Stimulated activated memory B cell treated with anti-CD40 and anti-IgM and Interleukin-4, amounts not matched to agents 10 μg/mL and 1 μg/mL and 100 μg/mL, for 72 hours (primary cell): Measurements from ENCODE around the gene NSRP1.
"Not testable (repeated sequence)": the region's sequence is repeated elsewhere in the genome, so short reads cannot be mapped to it uniquely, and the experiment has no call there.

Source experiments
- ATAC-seq: fragments of 150-1000 bp; cut with Tn5 transposase; 2 replicates; pipeline ENCODE4 v1.10.0; 2021
- H3K27ac Mint-ChIP-seq: one replicate; pipeline ENCODE4 v1.8.0; 2022; ENCODE audit warnings: mild to moderate bottlenecking, mixed read lengths
- H3K27me3 Mint-ChIP-seq: one replicate; pipeline ENCODE4 v1.8.0; 2022; ENCODE audit warnings: mixed read lengths
- H3K36me3 Mint-ChIP-seq: one replicate; pipeline ENCODE4 v1.8.0; 2022; ENCODE audit warnings: mixed read lengths
- H3K4me1 Mint-ChIP-seq: one replicate; pipeline ENCODE4 v1.8.0; 2022; ENCODE audit warnings: mixed read lengths
- H3K4me3 Mint-ChIP-seq: one replicate; pipeline ENCODE4 v1.8.0; 2022; ENCODE audit warnings: mild to moderate bottlenecking, moderate library complexity, mixed read lengths
- H3K9me3 Mint-ChIP-seq: one replicate; pipeline ENCODE4 v1.8.0; 2022; ENCODE audit warnings: mixed read lengths

The NSRP1 gene

GRCh38 chr17:30116661-30117551 is at the start of gene NSRP1:
Gene NSRP1, plus strand, starts transcription at chr17:30116816. Its CDS starts 28 bp downstream, at chr17:30116844.
- Mint-ChIP-seq H3K27me3 (no peaks in the 10 kb centered on the region), H3K36me3 (peaks cover 26% of the 10 kb centered on the region), H3K9me3 (no peaks in the 10 kb centered on the region), H3K27ac (peak within 1 kb of the TSS; percentile 96), H3K4me3 (peak within 1 kb of the TSS; percentile 89), H3K4me1 (peaks cover 36% of the 10 kb centered on the region)
- peak; percentile 96 for ATAC-seq

- Mint-ChIP-seq H3K27me3 (peaks cover 30% of the 10 kb centered on the region), H3K4me1 (no peaks in the 10 kb centered on the region), H3K27ac (no peak overlapping the region)
Observed at GRCh38 chr17:30068465-30068864, 48.2 kb upstream of the NSRP1 start.

GRCh38 chr17:30074254-30074653 is 42.4 kb upstream of the NSRP1 start:
- Mint-ChIP-seq H3K36me3 (no peaks in the 10 kb centered on the region), H3K27ac (no peak overlapping the region), H3K9me3 (no peaks in the 10 kb centered on the region), H3K27me3 (peaks cover 9% of the 10 kb centered on the region), H3K4me3 (no peak overlapping the region), H3K4me1 (no peaks in the 10 kb centered on the region)
- no peak for ATAC-seq

More at GRCh38 chr17:30068465-30068864, 48.2 kb upstream of the NSRP1 start:
- Mint-ChIP-seq H3K9me3 (peaks cover 19% of the 10 kb centered on the region), H3K36me3 (peaks cover 22% of the 10 kb centered on the region), H3K4me3 (no peak overlapping the region)
- ATAC-seq = no peak

- Mint-ChIP-seq H3K27ac (no peak overlapping the region), H3K4me3 (no peak overlapping the region), H3K9me3 (no peaks in the 10 kb centered on the region), H3K4me1 (no peaks in the 10 kb centered on the region), H3K27me3 (peaks cover 9% of the 10 kb centered on the region), H3K36me3 (no peaks in the 10 kb centered on the region)
- ATAC-seq = no peak
Observed at GRCh38 chr17:30074730-30075129, 41.9 kb upstream of the NSRP1 start.

- Mint-ChIP-seq H3K4me1 (no peaks in the 10 kb centered on the region), H3K9me3 (peaks cover 5% of the 10 kb centered on the region), H3K36me3 (no peaks in the 10 kb centered on the region), H3K27me3 (peaks cover 12% of the 10 kb centered on the region), H3K4me3 (no peak overlapping the region), H3K27ac (no peak overlapping the region)
- no peak for ATAC-seq
Observed at GRCh38 chr17:30082773-30083172, 33.8 kb upstream of the NSRP1 start.

GRCh38 chr17:30084788-30085187 is 31.8 kb upstream of the NSRP1 start:
- Mint-ChIP-seq H3K27ac (no peak overlapping the region), H3K27me3 (peaks cover 17% of the 10 kb centered on the region), H3K36me3 (no peaks in the 10 kb centered on the region), H3K4me3 (no peak overlapping the region), H3K4me1 (no peaks in the 10 kb centered on the region), H3K9me3 (peaks cover 5% of the 10 kb centered on the region)
- ATAC-seq = no peak

GRCh38 chr17:30086896-30087295 is 29.7 kb upstream of the NSRP1 start:
- Mint-ChIP-seq H3K9me3 (peaks cover 5% of the 10 kb centered on the region), H3K36me3 (no peaks in the 10 kb centered on the region), H3K4me3 (no peak overlapping the region), H3K27ac (no peak overlapping the region), H3K27me3 (peaks cover 25% of the 10 kb centered on the region), H3K4me1 (no peaks in the 10 kb centered on the region)
- no peak for ATAC-seq

GRCh38 chr17:30087431-30087830 is 29.2 kb upstream of the NSRP1 start:
- not testable (repeated sequence) for ATAC-seq, H3K9me3 Mint-ChIP-seq, H3K4me3 Mint-ChIP-seq, H3K27ac Mint-ChIP-seq, H3K36me3 Mint-ChIP-seq, H3K4me1 Mint-ChIP-seq
- H3K27me3 Mint-ChIP-seq = peaks cover 25% of the 10 kb centered on the region

- peaks cover 44% of the 10 kb centered on the region for H3K27me3 Mint-ChIP-seq
- H3K9me3 Mint-ChIP-seq = peaks cover 4% of the 10 kb centered on the region
- no peak overlapping the region for H3K4me3 Mint-ChIP-seq
- ATAC-seq = no peak
- peaks cover 19% of the 10 kb centered on the region for H3K4me1 Mint-ChIP-seq
- H3K27ac Mint-ChIP-seq = no peak overlapping the region
- H3K36me3 Mint-ChIP-seq = no peaks in the 10 kb centered on the region
Observed at GRCh38 chr17:30091121-30091670, 25.4 kb upstream of the NSRP1 start.

GRCh38 chr17:30091771-30092170 is 24.8 kb upstream of the NSRP1 start:
- Mint-ChIP-seq H3K9me3 (peaks cover 2% of the 10 kb centered on the region), H3K36me3 (no peaks in the 10 kb centered on the region), H3K4me1 (peaks cover 19% of the 10 kb centered on the region), H3K27ac (no peak overlapping the region), H3K27me3 (peaks cover 39% of the 10 kb centered on the region), H3K4me3 (no peak overlapping the region)
- no peak for ATAC-seq

- no peaks in the 10 kb centered on the region for H3K36me3 Mint-ChIP-seq
- H3K27ac Mint-ChIP-seq = no peak overlapping the region
- no peak overlapping the region for H3K4me3 Mint-ChIP-seq
- H3K27me3 Mint-ChIP-seq = peaks cover 39% of the 10 kb centered on the region
- H3K9me3 Mint-ChIP-seq = no peaks in the 10 kb centered on the region
- peaks cover 19% of the 10 kb centered on the region for H3K4me1 Mint-ChIP-seq
- ATAC-seq = no peak
Observed at GRCh38 chr17:30092886-30093285, 23.7 kb upstream of the NSRP1 start.

GRCh38 chr17:30093463-30094147 is 23.0 kb upstream of the NSRP1 start:
- no peak overlapping the region for H3K4me3 Mint-ChIP-seq
- ATAC-seq = no peak

GRCh38 chr17:30095507-30096244 is 20.9 kb upstream of the NSRP1 start:
- peaks cover 19% of the 10 kb centered on the region for H3K4me1 Mint-ChIP-seq
- H3K9me3 Mint-ChIP-seq = no peaks in the 10 kb centered on the region
- no peak overlapping the region for H3K27ac Mint-ChIP-seq
- no peak for ATAC-seq
- H3K4me3 Mint-ChIP-seq = no peak overlapping the region
- no peaks in the 10 kb centered on the region for H3K36me3 Mint-ChIP-seq
- peaks cover 31% of the 10 kb centered on the region for H3K27me3 Mint-ChIP-seq

More at GRCh38 chr17:30093463-30094147, 23.0 kb upstream of the NSRP1 start:
- Mint-ChIP-seq H3K9me3 (no peaks in the 10 kb centered on the region), H3K27me3 (peaks cover 42% of the 10 kb centered on the region), H3K4me1 (peaks cover 19% of the 10 kb centered on the region), H3K36me3 (no peaks in the 10 kb centered on the region), H3K27ac (no peak overlapping the region)

- no peak for ATAC-seq
- Mint-ChIP-seq H3K36me3 (no peaks in the 10 kb centered on the region), H3K27me3 (peaks cover 8% of the 10 kb centered on the region), H3K9me3 (no peaks in the 10 kb centered on the region), H3K4me1 (peaks cover 7% of the 10 kb centered on the region), H3K27ac (no peak overlapping the region), H3K4me3 (no peak overlapping the region)
Observed at GRCh38 chr17:30101686-30102390, 14.8 kb upstream of the NSRP1 start.
